NCI-H2227 (cell line): ENCODE results near the gene SUGCT.
"Not testable (repeated sequence)": the region's sequence is repeated elsewhere in the genome, so short reads cannot be mapped to it uniquely, and the experiment has no call there.

Experiments used
- DNase-seq: peaks from one replicate; lab custom pipeline; 2025; ENCODE audit not compliant: unreplicated experiment; lab: John Stamatoyannopoulos, UW

SUGCT gene

DNA sequence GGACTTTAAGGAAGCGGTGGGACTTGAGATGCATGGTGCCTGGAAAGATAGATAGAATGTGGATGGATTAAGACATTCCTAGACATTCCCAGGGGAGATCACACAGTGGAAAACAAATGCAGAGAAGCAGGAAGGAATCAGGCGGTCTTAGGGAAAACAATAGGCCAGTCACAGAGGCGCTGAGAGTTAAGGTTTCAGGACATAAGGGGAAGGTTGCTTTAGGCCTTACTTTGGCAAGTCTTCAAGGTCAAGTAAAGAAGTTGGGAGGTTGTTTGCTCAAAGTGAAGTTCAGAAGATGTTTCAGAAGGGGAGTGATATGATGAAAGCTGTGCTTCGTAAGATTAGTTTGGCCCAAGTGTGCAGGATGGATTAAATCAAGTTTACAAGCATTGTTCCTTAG, 109.4 kb downstream of the SUGCT start:
- DNase-seq: no peak

DNA sequence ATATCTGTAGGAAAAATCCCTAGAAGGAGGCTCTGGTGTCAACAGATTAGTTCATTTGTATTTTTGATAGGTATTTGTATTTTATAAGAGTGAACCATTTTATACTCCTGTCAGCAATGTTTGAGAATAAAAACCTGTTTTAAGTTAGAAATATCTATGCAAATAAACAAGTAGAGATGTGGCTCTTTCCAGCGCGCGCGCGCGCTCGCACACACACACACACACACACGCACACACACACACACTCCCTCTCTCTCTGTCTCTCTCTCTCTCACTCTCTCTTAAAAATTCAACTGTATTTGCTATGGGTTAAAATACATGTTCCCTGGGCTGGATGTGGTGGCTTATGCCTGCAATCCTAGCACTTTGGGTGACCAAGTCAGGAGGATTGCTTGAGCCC, 113.9 kb downstream of the SUGCT start:
- no peak for DNase-seq

DNA sequence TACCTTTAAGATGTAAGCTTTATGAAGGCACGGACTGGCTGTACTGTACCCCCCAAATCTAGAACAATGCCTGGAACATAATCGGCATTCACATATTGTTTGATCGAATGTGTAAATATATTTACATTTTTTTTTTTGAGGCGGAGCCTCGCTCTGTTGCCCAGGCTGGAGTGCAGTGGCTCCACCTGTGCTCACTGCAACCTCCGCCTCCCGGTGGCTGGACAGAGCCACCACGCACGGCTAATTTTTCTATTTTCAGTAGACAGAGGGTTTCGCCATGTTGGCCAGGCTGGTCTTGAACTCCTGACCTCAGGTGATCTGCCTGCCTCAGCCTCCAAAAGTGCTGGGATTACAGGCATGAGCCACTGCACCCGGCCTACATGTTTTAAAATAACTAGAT, 118.6 kb downstream of the SUGCT start:
- DNase-seq: not testable (repeated sequence)

DNA sequence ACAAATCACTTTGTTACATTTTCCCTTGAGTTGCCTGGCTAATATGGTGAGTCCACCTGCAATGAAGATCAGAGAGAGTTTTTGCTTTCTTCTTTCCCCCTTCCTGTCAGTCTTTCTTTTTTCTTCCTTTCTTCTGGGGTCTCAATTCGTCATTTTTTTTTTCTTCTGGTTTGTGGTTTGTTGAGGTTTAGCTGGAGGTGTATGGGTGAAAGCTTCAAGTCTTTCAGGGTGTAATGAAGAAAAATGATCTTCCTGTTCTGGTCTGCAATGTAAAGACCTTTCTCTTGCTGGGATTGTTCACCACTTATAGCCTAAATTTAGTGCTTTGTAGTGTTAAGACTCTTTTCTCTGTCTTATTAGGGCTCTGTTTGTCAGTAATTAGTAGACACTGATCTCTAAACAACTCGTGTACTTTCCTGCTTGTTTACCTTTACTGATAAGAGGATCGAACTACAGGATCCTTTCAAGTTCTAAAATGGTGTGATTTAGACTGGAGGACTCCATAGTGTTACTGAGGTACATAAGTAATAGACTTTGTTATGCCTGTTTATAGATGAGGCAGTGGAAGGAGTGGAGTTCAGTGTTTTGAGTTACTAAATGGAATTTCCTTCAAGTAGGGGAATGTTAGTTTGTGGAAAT, 129.1 kb downstream of the SUGCT start:
- DNase-seq: no peak

DNA sequence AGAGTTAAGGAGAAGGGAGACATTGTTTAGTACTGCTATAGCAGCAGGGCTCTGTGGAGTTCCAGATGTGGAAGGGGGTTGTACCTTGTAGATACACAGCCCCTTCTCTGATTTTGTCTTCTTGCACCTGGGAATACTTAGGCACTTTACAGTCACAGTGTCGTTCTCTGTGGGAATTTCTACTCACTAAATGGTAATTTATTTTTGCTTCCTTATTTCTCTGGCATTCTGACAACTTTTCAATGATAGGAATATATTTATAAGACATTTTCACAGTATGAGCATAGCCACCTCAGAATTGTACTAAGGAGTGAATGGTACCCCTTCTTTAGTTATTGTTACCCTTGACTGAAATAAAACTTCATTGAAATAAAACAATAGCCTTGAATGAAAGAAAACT, 132.8 kb downstream of the SUGCT start:
- no peak for DNase-seq

DNA sequence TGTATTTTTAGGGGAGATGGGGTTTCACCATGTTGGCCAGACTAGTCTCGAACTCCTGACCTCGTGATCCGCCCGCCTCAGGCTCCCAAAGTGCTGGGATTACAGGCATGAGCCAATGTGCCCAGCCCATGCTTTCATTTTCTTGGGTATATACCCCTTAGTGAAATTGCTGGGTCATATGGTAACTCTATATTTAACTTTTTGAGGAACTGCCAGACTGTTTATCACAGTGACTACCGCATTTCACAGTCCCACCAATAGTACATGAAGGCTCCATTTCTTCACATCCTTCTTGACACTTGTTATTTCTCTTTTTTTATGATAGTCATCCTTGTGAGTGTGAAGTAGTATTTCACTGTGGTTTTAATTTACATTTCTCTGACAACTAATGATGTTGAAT, 134.0 kb downstream of the SUGCT start:
- not testable (repeated sequence) for DNase-seq

DNA sequence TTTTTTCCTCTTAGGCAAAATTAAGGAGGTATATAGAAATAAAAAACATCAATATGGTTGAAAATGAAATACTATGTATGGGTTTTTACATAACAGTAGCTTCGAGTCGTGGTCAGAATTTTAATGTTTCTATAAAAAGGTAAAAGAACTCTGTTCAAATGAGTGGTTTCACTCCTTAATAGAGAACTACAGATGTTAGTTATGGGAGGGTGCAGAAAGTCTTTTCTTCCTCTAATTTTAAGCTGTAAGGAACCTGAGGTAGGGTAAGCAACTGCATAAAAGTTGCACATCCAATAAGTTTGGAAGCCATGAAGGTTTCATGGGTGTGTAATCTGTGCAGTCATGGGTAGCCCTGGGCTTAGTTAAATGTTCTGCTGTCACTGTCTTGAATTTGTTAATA, 141.3 kb downstream of the SUGCT start:
- DNase-seq: no peak

DNA sequence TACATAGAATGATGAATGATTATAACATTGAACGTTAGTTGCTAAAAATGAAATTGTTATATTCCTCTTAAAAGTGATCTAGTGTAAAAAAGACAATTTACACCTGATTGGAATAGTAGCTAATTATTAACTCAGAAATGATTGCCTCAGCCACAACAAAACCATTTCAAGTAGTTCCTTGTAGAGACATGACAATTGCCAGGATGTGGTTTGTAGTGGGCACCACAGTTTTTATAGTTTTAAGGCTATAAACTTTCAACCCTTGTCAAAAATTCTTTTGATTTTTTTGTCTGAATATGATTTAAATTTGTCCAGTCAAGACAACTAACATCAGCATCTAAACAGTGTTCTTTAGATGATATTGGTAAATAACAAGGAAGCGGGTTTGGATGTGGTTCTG, 145.2 kb downstream of the SUGCT start:
- no peak for DNase-seq

DNA sequence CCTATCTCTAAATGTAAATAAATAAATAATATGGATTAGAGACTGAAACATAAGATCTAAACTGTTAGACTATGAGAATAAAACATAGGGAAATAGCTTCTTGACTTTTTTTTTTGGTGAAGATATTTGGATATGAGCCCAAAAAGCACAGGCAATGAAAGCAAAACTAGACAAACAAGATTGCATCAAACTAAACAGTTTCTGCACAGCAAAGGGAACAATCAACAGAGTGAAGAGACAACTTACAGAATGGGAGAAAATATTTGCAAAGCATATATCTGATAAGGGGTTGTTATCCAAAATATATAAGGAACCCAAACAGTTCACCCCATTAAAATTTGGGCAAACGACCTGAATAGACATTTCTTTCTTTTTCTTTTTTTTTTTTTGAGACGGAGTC, 148.1 kb downstream of the SUGCT start:
- no peak for DNase-seq

DNA sequence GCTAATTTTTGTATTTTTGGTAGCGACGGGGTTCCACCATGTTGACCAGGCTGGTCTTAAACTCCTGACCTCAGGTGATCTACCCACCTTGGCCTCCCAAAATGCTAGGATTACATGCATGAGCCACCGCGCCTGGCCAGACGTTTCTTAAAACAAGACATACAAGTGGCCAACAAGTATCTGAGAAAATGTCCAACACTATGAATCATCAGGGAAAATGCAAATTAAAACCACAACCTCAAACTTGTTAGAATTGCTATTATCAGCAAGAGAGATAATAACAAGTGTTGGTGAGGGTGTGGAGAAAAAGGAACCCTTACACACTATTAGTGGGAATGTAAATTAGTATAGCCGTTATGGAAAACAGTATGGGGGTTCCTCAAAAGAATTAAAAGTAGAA, 148.6 kb downstream of the SUGCT start:
- DNase-seq: no peak

DNA sequence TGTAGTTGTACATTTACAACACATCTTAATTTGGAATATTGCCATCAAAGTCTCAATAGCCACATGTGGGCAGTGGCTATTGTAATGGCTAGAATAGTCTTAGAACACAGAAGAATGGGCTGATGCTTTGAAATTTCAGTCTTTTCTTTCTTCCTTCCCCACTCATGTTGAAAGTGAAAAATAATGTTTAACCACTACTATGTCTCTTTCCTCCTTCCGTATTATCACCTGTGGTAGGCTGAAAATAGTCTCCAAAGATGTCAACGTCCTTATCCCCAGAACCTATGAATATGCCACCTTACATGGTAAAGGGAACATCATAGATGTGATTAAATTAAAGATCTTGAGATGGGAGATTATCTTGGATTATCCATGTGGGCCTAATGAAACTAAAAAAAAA, 154.0 kb downstream of the SUGCT start:
- no peak for DNase-seq

DNA sequence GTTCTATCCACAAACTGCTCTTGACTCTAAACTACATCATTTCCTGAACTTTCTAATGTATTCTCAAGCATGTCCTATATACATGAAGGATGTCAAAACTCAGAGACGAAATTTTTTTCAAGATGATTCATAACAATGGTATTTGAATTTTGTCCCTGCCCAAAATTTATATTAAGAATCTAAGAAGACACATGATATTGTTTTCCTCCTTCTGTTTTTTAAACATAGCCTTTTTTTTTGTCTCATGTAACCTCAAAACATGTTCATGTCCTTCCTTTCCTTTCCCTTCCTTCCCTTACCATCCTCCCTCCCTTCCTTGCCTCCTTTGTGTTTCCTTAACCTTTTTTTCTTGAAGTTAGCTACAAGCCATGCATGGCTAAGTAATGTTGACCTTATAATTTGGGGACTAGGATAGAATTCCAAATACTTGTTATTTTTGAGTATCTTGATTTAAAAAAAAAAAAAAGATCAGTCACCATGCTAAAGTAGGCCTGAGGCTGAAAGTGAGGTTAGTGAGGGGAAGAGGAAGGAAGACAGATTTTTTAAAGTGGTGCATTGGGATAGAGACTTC, 163.0 kb downstream of the SUGCT start:
- no peak for DNase-seq

DNA sequence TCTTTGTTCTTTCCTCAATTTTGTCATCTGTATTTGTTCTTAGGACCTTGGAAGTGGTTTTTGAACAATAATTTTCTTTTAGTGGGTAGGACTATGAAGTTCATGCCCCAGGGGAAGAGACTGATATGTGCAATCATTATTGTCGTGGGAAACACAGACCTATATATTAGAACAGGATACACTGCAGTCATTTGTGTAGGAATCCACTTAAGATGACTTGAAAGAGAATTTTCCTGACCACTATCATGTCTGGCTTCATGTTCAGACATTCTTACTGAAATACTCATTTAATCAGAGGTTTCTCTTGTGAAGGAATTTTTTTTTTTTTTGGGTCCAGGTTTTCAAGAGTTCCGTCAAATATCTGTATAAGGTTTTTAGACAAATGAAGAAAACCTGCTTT, 163.6 kb downstream of the SUGCT start:
- no peak for DNase-seq

DNA sequence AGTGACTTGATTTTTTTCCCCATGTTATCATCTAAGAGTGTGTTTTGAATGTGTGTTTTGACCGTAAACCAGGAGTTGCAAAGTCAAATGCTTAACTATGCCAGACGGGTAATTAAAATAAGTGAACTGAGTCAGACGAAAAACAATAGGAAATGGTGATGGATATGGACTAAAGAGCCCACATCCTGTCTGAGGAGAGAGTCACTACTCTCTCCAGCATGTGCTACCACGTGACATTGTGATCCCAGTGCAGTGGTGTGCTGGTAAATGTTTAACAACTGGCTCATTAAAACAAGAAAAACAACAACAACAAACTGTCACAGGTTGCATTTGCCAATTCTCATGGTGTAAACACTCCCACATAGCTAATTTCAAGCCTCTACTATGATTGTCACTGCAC, 164.3 kb downstream of the SUGCT start:
- DNase-seq: no peak

DNA sequence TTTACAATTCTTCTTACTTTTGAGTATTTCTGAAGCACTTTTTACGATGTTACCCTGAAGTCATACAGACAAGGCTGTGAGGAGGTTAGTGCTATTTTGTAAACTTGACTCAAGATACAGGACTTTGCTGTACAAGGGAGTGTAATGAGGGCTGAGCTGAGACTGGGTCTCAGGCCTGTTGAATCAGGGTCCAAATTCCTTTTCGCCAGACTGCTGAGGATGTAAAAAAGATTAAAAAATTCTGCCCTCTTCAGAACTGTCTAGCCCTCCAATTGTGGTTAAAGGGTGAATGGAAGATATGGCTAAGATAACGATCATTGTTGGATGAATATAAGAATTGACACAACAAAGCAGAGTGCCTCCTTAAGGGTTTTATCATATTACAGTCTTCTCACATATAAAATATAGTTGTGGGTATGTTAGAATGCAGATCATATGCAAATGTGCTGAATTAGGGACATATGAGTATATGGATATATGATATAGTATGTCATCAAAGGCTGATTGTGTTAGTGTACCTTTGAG, 165.4 kb downstream of the SUGCT start:
- DNase-seq: no peak

DNA sequence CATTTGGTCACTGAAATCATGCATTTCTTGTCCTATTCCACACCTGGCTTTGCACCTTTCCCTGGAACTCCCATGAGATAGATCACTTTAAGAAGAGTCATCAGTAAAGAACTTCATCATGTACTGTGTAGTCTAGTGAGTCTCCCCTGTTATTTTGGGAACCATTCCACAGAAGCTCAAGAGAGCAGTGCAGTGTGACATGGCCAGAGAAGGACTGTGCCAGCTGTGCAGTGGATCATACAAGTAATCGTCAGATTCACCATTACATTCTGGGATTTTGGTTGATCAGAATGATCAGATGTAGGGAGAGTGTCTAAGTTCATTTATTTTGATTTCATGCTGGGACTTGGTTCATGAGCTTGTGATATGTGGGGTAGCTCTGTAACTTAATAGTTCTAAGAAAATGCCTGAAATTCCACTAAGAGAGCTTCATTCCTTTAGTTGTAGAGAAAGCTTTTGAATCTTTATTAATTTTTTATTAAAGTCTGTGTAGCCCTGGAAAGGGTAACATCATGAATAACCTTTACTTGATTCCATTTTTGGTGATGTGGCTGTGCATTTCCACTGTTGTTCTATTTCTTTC, 166.8 kb downstream of the SUGCT start:
- DNase-seq: no peak

DNA sequence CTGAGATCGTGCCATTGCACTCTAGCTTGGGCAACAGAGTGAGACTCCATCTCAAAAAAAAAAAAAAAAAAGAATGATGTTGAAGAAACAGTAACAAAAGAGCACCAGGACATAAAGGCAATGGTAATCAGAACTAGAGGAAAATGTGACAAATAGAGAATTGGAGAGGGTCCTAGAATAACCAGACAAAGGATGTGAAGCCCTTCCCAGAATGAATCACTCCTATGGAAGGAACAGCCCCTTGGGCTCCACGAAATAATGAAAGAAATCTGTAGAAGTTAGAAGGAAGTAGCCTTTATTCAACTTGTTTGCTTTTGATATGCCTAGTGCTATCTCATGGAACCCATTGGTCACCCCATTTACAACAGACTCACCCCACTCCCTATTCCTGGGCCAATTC, 169.2 kb downstream of the SUGCT start:
- no peak for DNase-seq

DNA sequence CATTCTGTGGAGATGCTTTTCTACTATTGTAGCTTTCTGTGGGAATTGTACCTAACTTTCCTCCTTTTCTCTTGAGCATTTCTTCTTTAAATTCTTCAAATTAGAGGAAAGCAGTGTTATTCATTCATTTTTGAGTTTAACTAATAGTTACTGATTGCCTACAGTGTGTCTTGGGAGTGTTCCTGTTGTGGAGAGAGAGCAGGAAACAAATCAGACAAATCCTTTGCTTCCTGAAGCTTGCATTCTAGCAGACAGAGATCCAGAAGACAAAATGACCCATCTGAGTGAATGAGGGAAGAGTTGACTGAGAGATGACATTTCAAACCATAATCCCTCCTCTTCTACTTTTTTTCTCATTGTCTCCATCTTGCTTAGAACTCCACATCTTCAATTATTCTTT, 170.4 kb downstream of the SUGCT start:
- DNase-seq: no peak

DNA sequence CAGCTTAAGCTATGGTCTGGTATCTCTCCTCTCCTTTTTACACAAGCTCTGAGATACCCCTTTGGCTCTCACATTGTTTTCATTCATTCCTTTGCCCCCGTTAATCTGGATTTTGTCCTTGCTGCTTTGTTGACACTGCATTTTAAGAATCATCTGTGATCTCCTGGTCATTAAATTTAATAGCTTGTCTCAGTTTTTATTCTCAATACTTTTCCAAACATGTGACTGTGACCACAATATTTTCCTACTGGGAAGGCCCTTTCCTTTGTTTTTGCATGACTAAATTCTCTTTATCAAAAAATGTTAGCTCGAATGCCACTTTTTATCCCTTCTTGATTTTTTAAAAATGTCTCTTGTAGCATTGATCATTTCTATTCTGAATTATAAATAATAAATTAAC, 171.2 kb downstream of the SUGCT start:
- DNase-seq: no peak

DNA sequence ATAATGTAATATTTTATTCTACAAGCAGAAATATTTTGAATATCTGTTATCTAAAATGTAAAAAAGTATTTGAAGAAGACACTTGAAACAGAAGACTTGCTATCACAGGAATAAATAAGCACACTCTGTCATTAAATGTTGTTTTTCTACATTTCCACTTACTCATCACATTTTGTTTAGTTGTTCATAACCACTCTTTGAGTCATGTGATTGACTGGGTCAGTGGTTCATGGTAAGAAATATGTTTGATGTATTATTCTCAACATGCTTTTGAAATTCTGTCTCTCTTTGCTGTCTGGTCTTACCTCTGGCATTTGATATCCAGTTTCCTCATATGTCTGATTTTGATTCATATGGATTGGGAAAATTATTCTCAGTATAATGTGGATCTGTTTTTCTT, 171.8 kb downstream of the SUGCT start:
- no peak for DNase-seq

DNA sequence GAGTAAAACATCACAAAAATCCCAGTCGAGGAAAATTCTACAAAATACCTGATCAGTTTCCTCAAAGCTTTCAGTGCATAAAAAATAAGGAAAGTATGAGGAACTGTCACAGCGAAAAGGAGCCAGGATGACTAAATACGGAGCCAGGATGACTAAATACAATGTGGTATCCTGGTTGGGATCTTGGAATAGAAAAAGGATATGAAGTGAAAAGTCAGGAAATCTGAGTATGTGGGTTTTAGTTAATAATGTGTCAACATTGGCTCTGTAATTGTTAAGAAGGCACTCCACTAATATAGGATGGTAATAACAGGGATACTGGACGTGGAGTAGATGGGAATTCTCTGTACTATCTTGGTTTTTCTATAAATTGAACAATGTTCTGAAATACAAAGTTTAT, 175.5 kb downstream of the SUGCT start:
- no peak for DNase-seq

DNA sequence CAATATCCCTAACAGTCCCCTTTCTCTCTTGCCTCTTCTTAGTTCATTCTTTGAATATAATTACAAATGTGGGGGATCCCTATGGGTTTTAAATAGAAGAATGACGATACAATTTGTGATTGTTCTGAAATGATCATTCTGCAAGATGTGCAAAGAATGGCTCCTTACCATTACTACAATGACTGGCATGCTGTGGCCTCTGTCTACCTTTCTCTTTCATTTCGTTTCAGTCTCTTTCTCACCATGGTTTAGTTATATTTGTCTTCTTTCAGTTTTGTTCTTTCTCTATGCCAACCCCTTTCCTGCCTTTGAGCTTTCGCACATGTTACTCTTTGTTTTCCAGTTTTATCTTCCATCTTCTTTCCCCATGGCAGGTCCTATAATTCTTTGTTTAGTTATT, 176.5 kb downstream of the SUGCT start:
- no peak for DNase-seq

DNA sequence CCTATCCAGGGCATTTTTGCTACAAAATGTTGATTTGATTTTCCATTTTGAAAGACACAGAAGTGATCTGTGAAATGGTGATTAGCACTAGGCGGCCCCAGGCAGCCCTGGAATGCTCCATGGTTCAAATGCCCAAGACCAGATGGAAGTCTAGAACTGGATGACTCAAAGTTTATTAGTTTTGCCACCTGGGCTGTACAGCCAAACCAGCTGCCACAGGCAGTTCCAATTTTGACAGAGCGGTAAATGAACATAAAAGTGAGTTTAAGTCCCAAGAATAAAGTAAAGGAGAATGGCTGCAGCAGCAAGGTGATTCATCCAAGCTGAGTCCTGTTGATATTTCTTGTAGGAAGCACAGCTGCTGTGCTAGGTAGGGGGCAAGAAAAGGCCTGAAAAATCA, 180.5 kb downstream of the SUGCT start:
- no peak for DNase-seq
